GM20431 (cell line): ENCODE results near the gene IMPDH2.

Source experiments
- in situ Hi-C: fragments of 300-500 bp; cut with MseI, MboI; formaldehyde crosslinking; loops from one replicate; pipeline ENCODE4 v1.15.0; 2020; ENCODE audit warnings: low sequenced_read_pairs; ENCODE audit not compliant: unreplicated experiment

IMPDH2 gene

DNA sequence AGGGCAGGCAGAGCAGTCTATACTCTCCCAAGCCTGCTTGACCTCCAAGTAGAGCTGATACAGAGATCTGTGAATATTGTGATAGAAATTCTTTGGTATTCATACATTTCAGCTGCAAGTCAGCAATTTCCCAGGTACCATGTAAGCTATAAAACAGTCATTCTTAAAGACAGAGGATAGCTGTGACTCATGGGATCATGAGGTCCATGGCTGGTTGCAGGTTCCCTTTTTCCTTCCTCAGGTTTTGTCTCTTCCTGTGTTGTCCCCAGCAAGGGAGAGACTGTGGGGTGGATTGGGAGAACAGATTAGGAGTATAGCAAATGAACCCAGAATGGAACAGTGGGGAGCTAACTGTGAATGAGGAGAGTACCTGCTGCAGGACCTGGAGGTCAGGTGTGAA, 44.5 kb downstream of the IMPDH2 start:
- in situ Hi-C loops: no loop called here

- in situ Hi-C loops: no loop called here
These were observed 46.1 kb downstream of the IMPDH2 start for GRCh38 chr3:48983096-48983495.

DNA sequence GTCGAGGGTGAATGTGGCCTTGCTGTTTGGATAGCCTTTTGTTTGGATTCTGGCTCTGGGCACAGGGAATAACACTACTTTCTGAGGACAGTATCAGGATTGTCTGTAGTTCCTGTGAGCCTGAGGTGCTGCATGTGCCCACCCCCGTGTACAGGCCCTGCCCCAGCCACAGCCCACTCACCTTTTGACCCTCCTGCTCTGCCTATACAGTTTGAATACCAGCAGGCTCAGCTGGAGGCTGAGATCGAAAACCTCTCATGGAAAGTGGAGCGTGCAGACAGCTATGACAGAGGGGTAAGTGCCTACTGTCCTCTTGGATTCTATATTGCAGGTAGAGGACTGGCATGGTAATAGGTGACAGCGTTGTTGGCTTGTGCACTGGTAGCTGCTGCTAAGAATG, 46.5 kb downstream of the IMPDH2 start:
- in situ Hi-C loops: no loop called here

- in situ Hi-C loops: no loop called here
These were observed 47.2 kb downstream of the IMPDH2 start for GRCh38 chr3:48982016-48982415.

GRCh38 chr3:48980295-48980694, 48.9 kb downstream of the IMPDH2 start:
- in situ Hi-C loops: no loop called here

DNA sequence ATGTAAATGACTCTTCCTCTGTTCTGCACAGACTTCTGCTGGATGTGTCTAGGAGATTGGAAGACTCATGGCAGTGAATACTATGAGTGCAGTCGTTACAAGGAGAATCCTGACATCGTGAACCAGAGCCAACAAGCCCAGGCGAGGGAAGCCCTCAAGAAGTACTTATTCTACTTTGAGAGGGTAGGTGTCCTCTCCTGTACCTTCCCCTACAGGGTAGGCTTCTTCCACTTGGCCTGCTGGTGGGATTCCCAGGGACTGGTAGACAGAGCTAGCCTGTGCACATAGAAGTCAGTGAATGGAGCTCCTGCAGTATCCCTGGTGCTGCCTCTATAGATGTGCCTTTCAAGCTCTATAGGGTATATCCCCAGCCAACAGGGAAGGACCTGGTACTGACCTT, 49.7 kb downstream of the IMPDH2 start:
- in situ Hi-C loops: no loop called here
